AG04450 (cell line): Measurements from ENCODE around the gene CPA3. TPM values are rescaled to one million over a fixed set of nuclear protein-coding genes. Genes with fewer than 3 reads are reported as not detected.

Source experiments
- CTCF ChIA-PET: fragments of 300-600, 350-600 bp; formaldehyde crosslinking; extraction: SDS; loops from one replicate; lab custom pipeline; 2022; ENCODE audit warnings: antibody characterized with exemption, inconsistent platforms; lab: Charles Lee
- POLR2A ChIA-PET: fragments of 350-600 bp; formaldehyde crosslinking; extraction: SDS; loops from one replicate; lab custom pipeline; 2021; ENCODE audit warnings: antibody characterized with exemption, inconsistent platforms; lab: Yijun Ruan, JAX
- DNase-seq: peaks from one replicate; pipeline ENCODE4 v3.0.0-alpha.2; 2011; ENCODE audit warnings: low read depth, low spot score
- H3K27ac ChIP-seq: one replicate; pipeline ENCODE4 v1.5.1; 2012; ENCODE audit warnings: low read depth, low read length, control low read depth
- H3K27me3 ChIP-seq: one replicate; pipeline ENCODE4 v1.6.0; 2012; ENCODE audit warnings: low read length; ENCODE audit not compliant: control insufficient read depth, insufficient read depth
- H3K4me3 ChIP-seq: 2 replicates; pipeline ENCODE4 v1.5.1; 2011; ENCODE audit warnings: mild to moderate bottlenecking, low read depth, low read length, control low read depth
- H3K9me3 ChIP-seq: 2 replicates; pipeline ENCODE4 v1.5.1; 2012; ENCODE audit warnings: low read length; ENCODE audit not compliant: control insufficient read depth, insufficient read depth
- CTCF ChIP-seq: IDR thresholded peaks from 2 replicates; pipeline ENCODE4 v1.5.1; 2011; ENCODE audit warnings: low read depth, low read length, control low read depth, inconsistent platforms
- polyA minus RNA-seq: library from RNA; depleted of rRNA, polyadenylated mRNA; stranded (reverse); fragments of >200 nt; gene quantifications from 2 replicates; pipeline ENCODE4 v1.2.3, GENCODE V29; 2011; rRNA and poly(A)+ RNA removed
- polyA plus RNA-seq: library from polyadenylated mRNA; depleted of rRNA; stranded (reverse); fragments of >200 nt; gene quantifications from 2 replicates; pipeline ENCODE4 v1.2.3, GENCODE V29; 2011; rRNA removed

CPA3 gene
- not detected in 2 replicates for polyA plus RNA-seq
- polyA minus RNA-seq = not detected in 2 replicates

GRCh38 chr3:148865049-148865448 is at the start of gene CPA3:
CPA3 (plus strand) TSS chr3:148865296; CDS start chr3:148865308, 12 bp downstream.
- no peaks in the 10 kb centered on the region for H3K9me3 ChIP-seq
- H3K4me3 ChIP-seq = no peak within 1 kb of the TSS
- ChIA-PET CTCF (interaction anchor here (11.4 kb wide), 1 partner anchor 81 kb away, joined by 238 read pairs; no protein-coding TSS in a partner anchor), POLR2A (no interaction called here)
- H3K27me3 ChIP-seq = no peaks in the 10 kb centered on the region
- no peak within 1 kb of the TSS for H3K27ac ChIP-seq
- TF ChIP-seq CTCF = no peak
- no peak for DNase-seq

GRCh38 chr3:148815316-148816110 is 49.6 kb upstream of the CPA3 start:
- Histone ChIP-seq H3K9me3 (no peaks in the 10 kb centered on the region), H3K4me3 (no peak overlapping the region), H3K27me3 (no peaks in the 10 kb centered on the region), H3K27ac (no peak overlapping the region)
- POLR2A ChIA-PET = no interaction called here
- no peak for TF ChIP-seq CTCF
- CTCF ChIA-PET = no interaction called here
- DNase-seq = no peak

GRCh38 chr3:148816427-148816826 is 48.7 kb upstream of the CPA3 start:
- POLR2A ChIA-PET = no interaction called here
- CTCF ChIA-PET = no interaction called here
- no peak for DNase-seq
- Histone ChIP-seq H3K4me3 (no peak overlapping the region), H3K27ac (no peak overlapping the region), H3K9me3 (no peaks in the 10 kb centered on the region), H3K27me3 (no peaks in the 10 kb centered on the region)
- no peak for TF ChIP-seq CTCF

GRCh38 chr3:148816981-148817525 is 48.0 kb upstream of the CPA3 start:
- TF ChIP-seq CTCF = no peak
- CTCF ChIA-PET = no interaction called here
- H3K9me3 ChIP-seq = no peaks in the 10 kb centered on the region

More at GRCh38 chr3:148816981-148817525, 48.0 kb upstream of the CPA3 start:
- POLR2A ChIA-PET = no interaction called here
- DNase-seq = no peak
- no peak overlapping the region for H3K27ac ChIP-seq
- no peak overlapping the region for H3K4me3 ChIP-seq
- H3K27me3 ChIP-seq = no peaks in the 10 kb centered on the region
